GM19452 (cell line): ENCODE data around the gene PTH1R.

Experiments used
- ATAC-seq: cut with Tn5 transposase; IDR thresholded peaks from one replicate; pipeline ENCODE4 v1.9.1; 2021; ENCODE audit not compliant: unreplicated experiment

Gene PTH1R

DNA sequence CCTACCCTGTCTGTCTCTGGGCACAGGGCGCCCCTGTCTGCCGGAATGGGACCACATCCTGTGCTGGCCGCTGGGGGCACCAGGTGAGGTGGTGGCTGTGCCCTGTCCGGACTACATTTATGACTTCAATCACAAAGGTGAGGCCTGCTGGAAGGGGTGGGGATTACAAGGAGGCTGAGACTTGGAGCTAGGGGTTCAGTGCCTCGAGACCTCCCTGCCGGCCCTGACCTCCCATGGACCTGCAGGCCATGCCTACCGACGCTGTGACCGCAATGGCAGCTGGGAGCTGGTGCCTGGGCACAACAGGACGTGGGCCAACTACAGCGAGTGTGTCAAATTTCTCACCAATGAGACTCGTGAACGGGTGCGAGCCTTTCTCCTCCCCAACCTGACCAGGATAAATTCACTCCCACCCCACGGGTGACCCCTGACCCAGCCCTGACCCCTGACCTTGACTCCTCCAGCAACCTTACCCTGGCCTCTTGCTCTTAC, 20.4 kb downstream of the PTH1R start:
- ATAC-seq = no peak

DNA sequence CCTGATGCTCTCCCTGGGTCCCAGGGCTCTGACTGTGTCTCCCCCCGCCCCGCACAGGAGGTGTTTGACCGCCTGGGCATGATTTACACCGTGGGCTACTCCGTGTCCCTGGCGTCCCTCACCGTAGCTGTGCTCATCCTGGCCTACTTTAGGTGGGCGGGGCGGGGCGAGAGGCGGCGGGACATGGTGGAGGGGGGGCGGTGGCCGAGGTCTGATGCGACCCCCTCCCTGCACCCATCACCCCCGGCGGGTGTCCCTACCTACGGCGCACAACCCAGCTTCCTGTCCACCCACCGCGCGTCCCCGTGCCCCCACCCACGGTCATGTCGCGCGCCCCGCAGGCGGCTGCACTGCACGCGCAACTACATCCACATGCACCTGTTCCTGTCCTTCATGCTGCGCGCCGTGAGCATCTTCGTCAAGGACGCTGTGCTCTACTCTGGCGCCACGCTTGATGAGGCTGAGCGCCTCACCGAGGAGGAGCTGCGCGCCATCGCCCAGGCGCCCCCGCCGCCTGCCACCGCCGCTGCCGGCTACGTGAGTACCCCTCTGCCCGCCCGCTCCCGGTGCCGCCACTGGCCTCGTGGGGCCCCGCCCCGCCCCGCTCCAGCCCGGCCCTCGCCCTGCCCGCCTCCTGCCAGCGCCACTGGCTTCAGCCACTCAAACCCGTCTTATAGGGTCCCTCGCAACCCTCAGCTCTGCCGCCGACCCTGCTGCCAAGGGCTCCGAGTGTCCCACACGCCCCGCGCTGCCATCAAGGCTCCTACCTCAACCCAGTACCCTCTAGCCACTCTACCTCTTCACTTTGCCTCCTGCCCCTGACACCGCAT, 21.0 kb downstream of the PTH1R start:
- ATAC-seq = no peak

DNA sequence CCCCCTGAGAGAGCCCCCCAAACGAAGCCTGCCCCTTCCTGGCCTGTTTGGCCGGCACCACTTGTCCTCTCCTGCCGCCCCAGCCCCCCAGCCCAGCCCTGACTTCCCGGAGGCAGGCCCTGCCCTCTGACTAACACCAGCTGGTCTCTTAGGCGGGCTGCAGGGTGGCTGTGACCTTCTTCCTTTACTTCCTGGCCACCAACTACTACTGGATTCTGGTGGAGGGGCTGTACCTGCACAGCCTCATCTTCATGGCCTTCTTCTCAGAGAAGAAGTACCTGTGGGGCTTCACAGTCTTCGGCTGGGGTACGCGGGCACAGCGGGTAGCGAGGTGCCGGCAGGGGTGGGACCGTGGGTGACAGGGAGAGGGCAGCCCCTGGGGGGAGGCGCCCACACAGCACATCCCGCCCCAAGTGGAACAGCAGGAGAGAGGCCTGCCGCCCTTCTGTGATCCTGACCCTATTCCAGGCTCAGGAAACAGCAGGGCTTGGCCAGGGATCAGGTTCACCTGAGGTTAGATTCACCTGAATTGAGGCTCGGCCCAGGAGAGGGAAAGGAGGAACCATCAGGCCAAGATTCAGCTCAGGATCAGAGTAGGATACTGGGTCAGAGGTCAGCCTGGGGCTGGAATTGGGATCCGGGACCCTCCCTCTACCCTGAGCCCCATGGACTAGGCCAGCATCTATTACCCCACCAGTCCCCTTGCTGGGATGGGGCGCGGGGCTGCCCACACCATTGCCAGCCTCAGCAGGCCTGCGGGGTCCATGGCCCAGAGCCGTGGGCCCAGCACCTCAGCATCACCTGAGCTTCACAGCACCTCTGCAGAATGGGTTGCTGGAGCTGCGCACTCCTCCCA, 21.9 kb downstream of the PTH1R start:
- no peak for ATAC-seq

DNA sequence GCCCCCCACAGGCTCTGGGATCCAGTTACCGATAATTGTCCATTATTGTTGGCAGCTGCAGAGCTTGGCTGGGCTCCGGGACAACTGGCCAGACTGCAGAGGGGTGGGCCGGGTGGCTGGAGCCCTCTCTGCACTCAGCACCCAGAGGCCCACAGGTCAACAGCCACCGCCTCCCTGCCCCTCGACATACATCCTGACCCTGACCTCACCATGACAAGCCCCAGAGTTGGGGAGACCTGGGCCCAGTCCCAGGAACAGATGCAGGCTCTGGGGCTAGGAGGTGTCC, 22.4 kb downstream of the PTH1R start:
- no peak for ATAC-seq

DNA sequence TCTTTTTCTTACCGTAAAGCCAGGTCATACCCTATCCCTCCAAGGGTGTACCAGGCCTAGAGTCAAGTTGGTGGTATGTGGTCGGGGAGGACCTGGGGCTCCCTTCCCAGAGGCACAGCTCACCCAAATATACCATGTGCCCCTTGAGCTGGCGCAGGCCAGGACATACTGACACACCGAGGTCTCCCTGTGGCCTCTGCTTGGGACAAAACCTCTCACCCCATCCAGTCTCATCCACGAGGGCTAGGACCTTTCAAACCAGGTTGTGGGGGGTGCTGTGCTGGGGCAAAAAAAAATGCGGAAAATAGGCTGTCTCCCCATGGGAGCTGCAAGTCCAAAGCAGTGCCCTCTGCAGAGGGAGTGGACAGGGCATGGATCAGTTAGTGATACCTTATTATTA, 22.8 kb downstream of the PTH1R start:
- no peak for ATAC-seq

DNA sequence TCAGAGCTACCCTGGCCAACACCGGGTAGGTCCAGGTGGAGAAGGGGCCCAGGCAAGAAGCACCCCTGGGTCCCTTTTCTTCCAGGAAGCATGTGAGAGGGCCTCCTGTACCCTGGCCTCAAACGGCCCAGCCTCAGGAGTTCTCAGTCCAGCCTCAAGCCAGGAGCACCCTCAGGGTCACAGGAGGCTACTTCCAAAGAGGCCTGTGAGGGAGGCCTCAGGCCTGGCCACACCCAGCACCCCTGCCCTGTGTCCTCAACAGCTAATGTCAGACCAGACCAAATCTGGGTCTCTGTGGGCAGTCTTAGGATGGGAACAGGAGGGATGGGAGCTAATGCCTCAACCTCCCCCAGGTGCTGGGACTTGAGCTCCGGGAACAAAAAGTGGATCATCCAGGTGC, 23.5 kb downstream of the PTH1R start:
- ATAC-seq = no peak

DNA sequence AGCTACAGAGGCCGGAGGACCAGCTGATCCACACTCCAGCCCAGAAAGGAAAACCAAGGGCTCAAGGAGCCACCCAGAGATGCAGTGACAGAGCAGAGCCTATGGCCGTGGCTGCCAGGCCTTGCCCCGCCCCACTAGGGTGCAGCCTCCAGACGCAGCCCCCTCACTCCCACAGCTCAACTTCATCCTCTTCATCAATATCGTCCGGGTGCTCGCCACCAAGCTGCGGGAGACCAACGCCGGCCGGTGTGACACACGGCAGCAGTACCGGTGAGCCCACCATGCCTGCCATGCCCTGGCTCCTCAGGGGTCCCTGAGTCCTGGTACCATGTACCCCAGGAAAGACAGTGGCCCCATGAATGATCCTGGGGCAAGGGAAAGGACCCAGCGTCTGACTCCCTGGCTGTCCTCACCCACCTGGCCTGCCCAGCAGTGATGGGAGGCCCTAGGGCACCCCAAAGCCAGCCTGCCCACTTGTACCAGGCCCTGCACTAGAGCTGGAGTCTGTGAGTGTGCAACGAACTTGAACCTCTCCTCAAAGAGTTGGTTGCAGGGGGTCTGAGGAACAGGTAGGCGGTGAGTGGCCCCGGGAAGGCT, 24.2 kb downstream of the PTH1R start:
- no peak for ATAC-seq

DNA sequence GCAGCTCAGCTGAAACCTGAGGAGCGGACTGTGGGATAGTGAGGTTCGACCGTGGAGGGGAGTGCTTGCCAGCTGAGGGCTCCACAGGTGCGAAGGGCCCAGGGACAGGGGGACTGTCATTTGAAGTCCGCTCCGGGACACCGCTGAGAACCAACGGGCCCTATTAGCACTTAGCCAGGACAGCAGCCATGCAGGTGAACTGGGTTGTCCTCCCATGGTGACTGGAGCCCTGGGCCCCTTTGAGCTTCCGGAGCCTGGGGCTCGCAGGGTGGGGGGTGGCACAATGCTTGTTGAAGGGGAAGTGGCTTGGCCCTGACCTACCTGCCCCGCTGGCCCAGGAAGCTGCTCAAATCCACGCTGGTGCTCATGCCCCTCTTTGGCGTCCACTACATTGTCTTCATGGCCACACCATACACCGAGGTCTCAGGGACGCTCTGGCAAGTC, 24.7 kb downstream of the PTH1R start:
- no peak for ATAC-seq

DNA sequence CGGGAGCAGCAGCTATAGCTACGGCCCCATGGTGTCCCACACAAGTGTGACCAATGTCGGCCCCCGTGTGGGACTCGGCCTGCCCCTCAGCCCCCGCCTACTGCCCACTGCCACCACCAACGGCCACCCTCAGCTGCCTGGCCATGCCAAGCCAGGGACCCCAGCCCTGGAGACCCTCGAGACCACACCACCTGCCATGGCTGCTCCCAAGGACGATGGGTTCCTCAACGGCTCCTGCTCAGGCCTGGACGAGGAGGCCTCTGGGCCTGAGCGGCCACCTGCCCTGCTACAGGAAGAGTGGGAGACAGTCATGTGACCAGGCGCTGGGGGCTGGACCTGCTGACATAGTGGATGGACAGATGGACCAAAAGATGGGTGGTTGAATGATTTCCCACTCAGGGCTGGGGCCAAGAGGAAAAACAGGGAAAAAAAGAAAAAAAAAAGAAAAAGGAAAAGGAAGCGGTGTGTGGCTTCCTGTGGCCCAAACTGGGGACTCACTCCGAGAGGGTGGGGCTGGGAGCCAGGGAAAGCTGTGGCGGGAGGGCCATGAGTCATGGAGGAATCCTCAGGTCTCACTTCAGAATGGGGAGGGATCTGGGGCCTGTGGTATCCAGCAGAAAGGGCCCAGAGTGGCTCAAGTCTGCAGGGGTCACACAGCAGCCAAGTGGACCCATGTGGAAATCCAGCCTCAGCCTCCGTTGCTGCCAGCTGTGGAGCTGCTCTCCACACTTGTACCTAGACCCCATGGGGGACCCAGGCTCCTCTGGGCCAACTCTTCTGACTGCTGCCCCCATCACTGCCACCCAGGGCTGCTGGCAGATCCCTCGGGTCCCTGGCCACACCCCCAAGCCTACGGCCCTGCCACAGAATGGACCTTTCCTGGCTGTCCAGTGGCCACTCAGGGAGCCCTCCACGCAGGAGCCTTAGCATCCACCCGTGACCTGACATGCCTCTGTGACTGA, 26.1 kb downstream of the PTH1R start:
- no peak for ATAC-seq

DNA sequence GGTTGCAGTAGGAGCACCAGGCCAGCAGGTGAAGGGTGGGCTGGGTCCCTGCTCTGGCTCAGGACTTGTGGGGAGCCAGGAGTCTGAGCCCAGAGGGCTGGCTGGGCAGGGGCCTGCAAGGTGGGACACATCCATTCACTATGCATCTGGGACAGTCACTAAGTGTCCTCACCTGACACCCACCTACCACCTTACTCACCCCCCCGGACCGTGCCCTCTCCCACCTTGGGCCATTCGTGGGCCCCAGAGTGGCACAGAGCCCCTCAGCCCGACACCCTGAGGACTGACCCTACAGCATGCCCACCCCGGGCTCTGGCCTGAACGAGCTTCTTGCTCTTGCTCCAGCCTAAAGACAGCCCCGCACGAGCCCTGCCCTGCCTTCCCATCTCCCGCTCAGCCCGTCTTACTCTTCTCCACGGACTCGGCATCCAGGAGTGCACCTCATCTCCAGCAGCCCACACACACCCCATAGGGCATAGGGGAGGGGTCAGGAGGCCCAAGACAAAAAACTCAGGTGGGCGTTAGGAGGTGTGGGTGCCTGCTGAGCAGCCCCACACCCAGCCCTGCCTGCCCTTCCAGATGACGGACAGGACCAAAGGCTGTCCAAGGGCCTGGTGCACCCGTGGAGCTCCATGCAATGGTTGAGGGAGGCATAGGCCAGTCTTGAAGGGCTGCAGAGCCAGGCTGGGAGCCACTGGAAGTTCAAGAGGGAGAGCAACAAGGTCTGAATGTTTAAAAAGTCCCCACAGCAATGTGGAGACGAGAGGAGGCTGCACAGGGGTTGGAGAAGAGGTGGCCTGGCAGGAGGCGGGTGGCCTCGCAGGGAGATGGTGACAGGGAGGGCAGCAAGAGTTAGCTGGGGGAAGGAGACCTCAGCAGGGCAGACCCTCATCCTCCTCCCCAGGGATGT, 27.0 kb downstream of the PTH1R start:
- ATAC-seq = no peak

DNA sequence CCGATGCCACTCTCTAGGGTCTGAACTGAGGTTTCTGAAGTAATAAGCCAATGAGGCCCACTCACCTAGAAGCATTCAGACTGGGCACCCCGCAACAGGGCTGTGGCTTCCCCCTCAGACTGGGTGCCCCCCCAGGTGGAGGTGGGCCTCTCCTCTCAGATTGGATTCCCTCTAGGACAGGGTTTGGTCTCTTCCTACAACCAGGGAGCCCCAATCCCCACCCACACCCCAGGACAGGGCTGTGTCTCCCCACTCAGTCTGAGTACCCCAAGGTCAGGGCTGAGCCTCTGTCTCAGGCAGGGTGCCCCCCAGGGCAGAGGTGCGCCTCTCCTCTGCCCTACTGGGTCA, 27.7 kb downstream of the PTH1R start:
- ATAC-seq = no peak

DNA sequence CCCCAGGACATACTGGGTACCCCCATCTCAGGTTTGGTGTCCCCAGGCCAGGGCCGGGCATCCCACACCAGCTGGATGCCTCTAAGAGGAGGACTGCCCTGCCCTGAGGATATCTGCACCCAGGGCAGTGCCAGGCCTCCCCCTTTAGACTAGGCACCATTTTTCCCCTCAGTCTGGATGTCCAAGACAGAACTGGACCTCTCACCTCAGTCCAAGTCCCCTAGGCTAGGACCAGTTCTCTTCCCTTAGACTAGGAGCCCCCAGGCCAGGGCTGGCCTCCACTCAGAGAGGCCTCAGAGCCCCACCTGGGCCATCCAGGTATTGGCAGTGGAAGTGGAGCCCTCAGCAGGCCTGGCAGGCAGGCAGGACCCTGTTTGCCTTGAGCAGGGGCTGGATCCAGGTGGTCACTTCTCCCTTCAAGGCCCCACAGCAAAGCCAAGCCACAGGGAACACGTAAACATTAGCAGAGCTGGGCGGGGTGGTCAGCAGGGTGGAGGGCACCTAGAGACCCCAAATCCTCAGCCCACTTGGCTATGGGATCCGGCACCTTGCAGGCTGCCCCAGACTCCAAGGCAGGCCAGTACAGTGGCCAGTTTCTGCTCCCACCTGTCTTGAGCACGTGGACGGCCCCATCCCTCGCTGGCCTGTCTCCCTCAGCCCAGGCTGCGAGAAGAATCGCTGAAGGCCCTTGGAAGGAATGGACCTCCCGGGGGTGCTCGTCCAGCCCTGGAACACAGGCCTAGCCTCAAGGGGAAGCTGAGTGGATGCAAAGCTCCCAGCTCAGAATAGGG, 28.3 kb downstream of the PTH1R start:
- ATAC-seq = no peak

DNA sequence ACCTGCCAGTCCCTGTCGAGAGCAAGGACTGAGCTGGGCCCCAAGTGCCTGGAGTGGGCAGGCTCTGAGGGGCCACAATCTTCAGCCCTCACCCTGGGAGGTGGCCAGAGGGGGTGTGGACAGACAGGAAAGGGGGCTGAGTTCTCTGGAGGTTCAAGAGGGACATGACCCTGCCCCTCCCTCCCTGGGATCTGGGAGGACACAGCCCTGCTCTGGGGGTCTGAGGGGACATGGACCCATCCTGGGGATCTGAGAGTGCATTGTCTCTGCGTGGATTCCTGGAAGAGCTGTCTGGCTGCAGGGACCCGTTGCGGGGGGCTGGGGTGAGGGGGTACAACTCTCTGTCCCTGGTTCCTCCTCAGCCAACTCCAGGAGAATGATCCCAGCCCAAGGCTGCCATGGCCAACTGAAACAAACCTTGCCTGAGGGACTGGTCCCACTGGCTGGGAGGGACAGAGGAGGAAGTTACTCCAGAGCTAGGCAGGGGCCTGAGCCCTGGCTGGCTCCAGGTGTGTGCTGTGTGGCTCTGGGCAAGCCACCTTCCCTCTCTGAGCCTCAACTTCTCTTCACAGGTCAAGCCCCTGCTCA, 29.0 kb downstream of the PTH1R start:
- ATAC-seq = no peak

DNA sequence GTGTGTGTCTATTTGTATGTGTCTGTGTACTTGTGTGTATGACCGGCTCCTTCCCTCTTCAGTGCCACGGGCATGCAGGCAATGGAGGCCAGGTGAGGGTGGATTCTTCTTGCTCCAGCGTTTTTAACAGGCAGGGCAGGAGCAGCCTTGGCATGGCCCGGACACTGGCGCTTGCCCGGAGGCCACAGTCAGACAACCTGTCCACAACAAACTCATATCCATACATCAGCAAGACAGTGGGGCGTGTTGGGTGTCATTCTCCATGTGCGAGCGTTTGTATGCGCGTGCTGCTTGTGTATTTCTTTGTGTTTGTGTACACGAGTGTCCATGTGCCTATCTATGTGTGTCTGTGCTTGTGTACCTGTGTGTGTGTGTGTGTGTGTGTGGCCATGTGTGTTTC, 29.8 kb downstream of the PTH1R start:
- no peak for ATAC-seq

DNA sequence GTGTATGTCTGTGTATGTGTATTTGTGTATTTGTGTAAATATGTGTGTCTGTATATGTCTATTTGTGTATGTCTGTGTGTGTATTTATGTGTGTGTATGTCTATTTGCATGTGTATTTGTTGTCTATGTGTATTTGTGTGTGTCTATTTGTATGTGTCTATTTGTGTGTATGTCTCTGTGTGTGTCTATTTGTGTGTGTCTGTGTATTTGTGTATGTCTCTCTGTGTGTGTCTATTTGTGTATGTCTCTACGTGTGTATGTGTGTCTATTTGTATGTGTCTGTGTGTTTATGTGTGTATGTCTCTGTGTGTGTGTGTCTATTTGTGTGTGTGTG, 30.4 kb downstream of the PTH1R start:
- ATAC-seq = no peak

DNA sequence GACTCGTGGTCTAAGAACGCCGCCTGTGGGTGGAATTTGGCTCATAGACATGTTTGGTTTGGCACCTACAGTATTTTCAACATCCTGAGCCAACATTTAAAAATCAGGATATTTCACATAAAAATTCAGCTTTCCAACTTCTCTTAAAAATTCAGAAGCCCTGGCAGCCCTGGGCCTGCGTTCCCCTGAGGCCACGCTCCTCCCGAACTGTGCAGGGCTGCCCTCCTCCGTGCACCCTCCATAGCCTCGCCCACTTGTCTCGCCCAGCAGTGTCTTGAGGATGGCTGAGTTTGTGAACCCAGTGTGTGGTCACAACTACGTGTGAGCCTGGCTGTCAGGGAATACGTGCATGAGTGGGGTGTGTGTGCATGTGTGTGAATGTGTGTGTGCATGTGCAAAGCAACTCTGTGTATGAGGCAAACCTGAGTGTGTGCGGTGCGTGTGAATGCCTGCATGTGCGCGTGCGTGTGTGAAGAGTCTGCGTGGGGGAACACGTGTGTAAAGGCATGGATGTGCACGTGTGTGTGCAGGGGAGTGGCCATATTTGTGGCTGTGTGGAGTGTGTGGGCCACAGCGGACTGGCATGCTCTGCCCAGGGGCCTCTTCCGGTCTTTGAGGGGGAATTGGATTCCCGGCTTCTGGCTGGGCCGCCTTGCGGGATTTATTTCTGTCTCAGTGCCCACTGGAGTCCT, 30.9 kb downstream of the PTH1R start:
- no peak for ATAC-seq

DNA sequence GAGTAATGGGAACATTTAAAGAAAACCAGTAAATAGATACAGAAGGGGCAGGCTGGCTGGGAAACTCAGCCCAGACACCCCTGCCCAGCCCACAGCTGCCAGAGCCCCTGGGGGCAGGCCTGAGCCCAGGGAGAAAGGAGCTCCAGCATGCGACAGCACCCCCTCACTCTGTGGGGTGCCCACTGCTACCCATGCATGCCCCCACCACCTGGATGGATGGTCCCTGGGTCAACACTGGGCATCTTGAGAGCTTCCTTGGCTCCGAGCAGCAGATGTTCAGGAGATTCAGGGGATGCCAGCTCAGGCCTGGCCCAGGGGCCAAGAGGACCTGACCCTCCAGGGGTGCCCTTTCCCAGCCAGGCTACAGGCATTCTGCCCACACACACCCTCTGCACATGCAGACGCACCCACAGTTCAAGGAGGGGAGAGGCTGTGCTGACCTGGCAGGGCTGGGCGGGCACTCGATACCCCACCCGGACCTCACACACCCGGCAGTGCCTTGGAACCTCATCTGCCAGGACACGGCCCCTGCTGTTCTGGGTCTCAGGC, 31.5 kb downstream of the PTH1R start:
- ATAC-seq = no peak
